Fibroblast of upper back skin (primary cell): ENCODE measurements around the gene SNX14.
"Not testable (repeated sequence)": the region's sequence is repeated elsewhere in the genome, so short reads cannot be mapped to it uniquely, and the experiment has no call there.

ENCODE experiments used
- DNase-seq: peaks from one replicate; pipeline ENCODE4 v3.0.0-alpha.2; 2013

Gene SNX14, protein sequence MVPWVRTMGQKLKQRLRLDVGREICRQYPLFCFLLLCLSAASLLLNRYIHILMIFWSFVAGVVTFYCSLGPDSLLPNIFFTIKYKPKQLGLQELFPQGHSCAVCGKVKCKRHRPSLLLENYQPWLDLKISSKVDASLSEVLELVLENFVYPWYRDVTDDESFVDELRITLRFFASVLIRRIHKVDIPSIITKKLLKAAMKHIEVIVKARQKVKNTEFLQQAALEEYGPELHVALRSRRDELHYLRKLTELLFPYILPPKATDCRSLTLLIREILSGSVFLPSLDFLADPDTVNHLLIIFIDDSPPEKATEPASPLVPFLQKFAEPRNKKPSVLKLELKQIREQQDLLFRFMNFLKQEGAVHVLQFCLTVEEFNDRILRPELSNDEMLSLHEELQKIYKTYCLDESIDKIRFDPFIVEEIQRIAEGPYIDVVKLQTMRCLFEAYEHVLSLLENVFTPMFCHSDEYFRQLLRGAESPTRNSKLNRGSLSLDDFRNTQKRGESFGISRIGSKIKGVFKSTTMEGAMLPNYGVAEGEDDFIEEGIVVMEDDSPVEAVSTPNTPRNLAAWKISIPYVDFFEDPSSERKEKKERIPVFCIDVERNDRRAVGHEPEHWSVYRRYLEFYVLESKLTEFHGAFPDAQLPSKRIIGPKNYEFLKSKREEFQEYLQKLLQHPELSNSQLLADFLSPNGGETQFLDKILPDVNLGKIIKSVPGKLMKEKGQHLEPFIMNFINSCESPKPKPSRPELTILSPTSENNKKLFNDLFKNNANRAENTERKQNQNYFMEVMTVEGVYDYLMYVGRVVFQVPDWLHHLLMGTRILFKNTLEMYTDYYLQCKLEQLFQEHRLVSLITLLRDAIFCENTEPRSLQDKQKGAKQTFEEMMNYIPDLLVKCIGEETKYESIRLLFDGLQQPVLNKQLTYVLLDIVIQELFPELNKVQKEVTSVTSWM

GRCh38 chr6:85593438-85594196, at the start of gene SNX14:
SNX14 (minus strand) TSS chr6:85593858; CDS start chr6:85593718, 140 bp downstream.
- peak; percentile 94 for DNase-seq

GRCh38 chr6:85642774-85643536, 49.3 kb upstream of the SNX14 start, which contains the start of gene SYNCRIP:
SYNCRIP (minus strand) TSS chr6:85642886; CDS start chr6:85641439, 1,447 bp downstream.
- peak; percentile 99 for DNase-seq

GRCh38 chr6:85641897-85642773, 48.5 kb upstream of the SNX14 start:
- DNase-seq = peak; percentile 45

DNA sequence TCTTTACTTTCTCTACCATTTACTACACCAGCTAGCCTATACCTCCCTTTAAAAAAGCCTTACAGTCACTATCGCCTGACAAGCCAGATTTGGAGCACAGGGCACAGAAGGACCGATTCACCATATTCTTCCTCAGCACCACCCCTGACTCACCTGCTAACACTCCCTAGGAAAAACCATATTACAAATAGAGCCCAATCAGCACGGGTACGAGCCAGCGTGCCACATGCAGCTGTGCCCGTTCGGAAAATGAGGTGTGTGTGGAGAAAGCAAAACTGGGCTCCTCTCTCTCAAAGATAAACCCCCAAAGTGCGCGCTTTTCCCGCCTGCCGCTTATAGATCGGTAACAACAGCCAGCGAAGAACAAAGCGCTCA, 47.9 kb upstream of the SNX14 start:
- no peak for DNase-seq

DNA sequence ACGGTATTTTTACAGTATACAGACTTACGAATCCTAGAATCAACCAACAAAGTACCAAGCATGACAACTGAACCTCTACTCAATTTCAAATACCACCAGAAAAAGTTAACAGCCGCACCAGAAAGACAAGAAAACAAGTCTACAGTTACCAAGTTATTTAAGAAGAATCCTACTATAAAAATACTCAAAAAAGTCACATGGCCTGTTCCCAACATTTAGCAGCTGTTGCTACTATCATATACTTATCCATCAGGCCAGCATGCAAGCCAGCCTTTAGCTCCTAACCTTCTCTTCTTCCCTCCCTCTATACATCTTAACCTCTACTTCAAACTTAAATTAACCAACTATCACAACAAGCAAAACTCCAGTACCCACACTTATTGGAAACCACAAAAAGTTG, 47.2 kb upstream of the SNX14 start:
- DNase-seq = no peak

- DNase-seq = no peak
Observed at GRCh38 chr6:85637579-85637978, 43.9 kb upstream of the SNX14 start.

GRCh38 chr6:85632164-85632942, 38.7 kb upstream of the SNX14 start:
- no peak for DNase-seq

DNA sequence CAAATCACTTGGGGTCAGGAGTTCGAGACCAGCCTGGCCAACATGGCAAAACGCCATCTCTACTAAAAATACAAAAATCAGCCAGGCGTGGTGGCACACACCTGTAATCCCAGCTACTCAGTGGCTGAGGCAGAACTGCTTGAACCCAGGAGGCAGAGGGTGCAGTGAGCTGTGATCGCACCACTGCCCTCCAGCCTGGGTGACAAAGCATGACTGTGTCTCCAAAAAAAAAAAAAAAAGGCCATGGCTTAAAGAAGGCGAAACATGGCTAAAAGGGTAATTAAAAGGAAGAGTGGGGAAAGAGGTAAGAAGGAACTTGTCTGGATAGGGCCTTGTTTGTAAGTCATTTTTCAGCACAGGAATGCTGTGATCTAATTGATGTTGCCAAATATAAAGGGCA, 37.5 kb upstream of the SNX14 start:
- not testable (repeated sequence) for DNase-seq

- DNase-seq = no peak
Observed at GRCh38 chr6:85628353-85628752, 34.7 kb upstream of the SNX14 start.

- peak; percentile 70 for DNase-seq
Observed at GRCh38 chr6:85620308-85620707, 26.6 kb upstream of the SNX14 start.

DNA sequence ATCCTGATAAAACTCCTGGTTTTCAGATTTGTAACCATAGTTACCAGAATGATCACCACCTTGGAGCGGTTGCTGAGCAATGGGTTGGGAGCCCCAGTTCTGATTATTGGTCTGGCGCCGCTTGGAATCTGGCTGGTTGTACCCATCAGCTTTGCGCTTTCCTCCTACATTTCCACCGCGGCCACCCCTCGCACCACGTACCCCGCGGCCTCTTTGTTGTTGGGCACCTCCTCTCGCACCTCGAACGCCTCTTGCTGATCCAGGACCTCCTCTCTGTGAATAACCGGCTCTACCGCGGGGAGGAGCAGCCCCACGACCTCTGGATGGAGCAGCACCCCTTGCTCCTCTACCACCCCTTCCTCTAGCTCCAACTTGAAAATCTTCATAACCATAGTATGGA, 21.1 kb upstream of the SNX14 start:
- no peak for DNase-seq

GRCh38 chr6:85612690-85613474, 19.2 kb upstream of the SNX14 start:
- no peak for DNase-seq

DNA sequence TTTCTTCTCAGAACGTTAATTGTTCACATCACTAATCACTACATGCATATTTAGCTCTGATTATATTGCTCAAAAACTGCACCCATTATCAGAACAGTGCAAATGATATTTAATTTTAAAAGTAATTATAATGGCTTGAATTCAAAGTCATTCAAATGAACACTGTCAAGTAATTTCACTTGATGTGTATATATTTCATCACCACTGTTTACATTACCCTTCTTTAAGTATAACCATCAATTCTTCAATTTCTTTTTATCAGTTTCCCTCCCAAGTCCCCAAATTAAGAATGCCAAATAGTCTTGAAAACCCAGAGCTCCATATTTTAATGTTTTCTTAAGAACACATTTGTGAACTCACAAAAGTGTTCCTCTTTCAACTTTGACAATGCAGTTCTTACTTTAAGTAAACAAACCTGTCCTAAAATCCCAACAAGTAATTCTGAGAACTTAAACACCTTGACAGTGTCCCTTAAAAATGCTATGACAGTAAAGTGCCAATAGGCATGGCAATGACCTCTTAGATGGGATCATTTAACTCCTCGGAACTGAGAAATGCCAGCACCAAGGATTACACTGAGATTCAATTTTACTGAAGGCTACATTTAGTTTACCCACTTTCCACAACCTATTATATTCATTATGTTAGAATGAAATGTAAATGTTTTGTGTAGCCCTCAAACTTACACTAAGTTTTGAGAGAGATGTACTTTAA, 16.7 kb upstream of the SNX14 start:
- DNase-seq = no peak

- DNase-seq = no peak
Observed at GRCh38 chr6:85602100-85602499, 8.4 kb upstream of the SNX14 start.

GRCh38 chr6:85600713-85601313, 7.2 kb upstream of the SNX14 start:
- DNase-seq = no peak

GRCh38 chr6:85594197-85594930, 706 bp upstream of the SNX14 start:
- no peak for DNase-seq

- DNase-seq = no peak
Observed at GRCh38 chr6:85592033-85592432, 1.6 kb downstream of the SNX14 start.

- DNase-seq = no peak
Observed at GRCh38 chr6:85591207-85591606, 2.5 kb downstream of the SNX14 start.
